Neuronal stem cell (in vitro differentiated cells): ENCODE data around the gene PCSK2.

ENCODE experiments used
- DNase-seq: peaks from one replicate; pipeline ENCODE4 v3.0.0-alpha.2; 2013; ENCODE audit warnings: low spot score
- H2AFZ ChIP-seq: one replicate; pipeline ENCODE4 v1.6.1; 2013; ENCODE audit warnings: mild to moderate bottlenecking, low read length, inconsistent platforms
- H2AK5ac ChIP-seq: 2 replicates; pipeline ENCODE4 v1.6.1; 2013; ENCODE audit warnings: low read depth, mild to moderate bottlenecking, inconsistent platforms, low read length, moderate library complexity, mixed read lengths
- H2BK120ac ChIP-seq: 2 replicates; pipeline ENCODE4 v1.6.1; 2013; ENCODE audit warnings: low read depth, mild to moderate bottlenecking, inconsistent platforms, low read length, moderate library complexity, mixed read lengths
- H2BK12ac ChIP-seq: one replicate; pipeline ENCODE4 v1.6.1; 2013; ENCODE audit warnings: low read length, inconsistent platforms
- H2BK15ac ChIP-seq: 2 replicates; pipeline ENCODE4 v1.6.1; 2013; ENCODE audit warnings: mild to moderate bottlenecking, low read length, inconsistent platforms, mixed read lengths
- H2BK5ac ChIP-seq: one replicate; pipeline ENCODE4 v1.6.1; 2013; ENCODE audit warnings: inconsistent platforms, mild to moderate bottlenecking, low read length, moderate library complexity
- H3K14ac ChIP-seq: one replicate; pipeline ENCODE4 v1.6.1; 2013; ENCODE audit warnings: low read length, inconsistent platforms
- H3K18ac ChIP-seq: 2 replicates; pipeline ENCODE4 v1.6.1; 2013; ENCODE audit warnings: low read length, inconsistent platforms
- H3K23ac ChIP-seq: 2 replicates; pipeline ENCODE4 v1.6.1; 2013; ENCODE audit warnings: low read depth, mild to moderate bottlenecking, mixed read lengths, low read length, inconsistent platforms; ENCODE audit not compliant: poor library complexity
- H3K27ac ChIP-seq: replicated peaks from 3 replicates; pipeline ENCODE4 v1.5.1; 2013; ENCODE audit warnings: low read length, inconsistent platforms
- H3K27me3 ChIP-seq, 3 experiments: 2 replicates each; pipeline ENCODE4 v1.6.1; 2013; ENCODE audit warnings: low read length in 3 of 3, mild to moderate bottlenecking in 2 of 3, inconsistent platforms in 1 of 3, low read depth in 1 of 3, mixed read lengths in 1 of 3, moderate library complexity in 1 of 3; ENCODE audit not compliant: control insufficient read depth in 3 of 3, insufficient read depth in 3 of 3
- H3K36me3 ChIP-seq, 2 donors: replicated peaks in 1 of 2; 2 replicates each; pipeline ENCODE4 v1.6.1; 2013; ENCODE audit warnings: low read length in 2 of 2; ENCODE audit not compliant: control insufficient read depth in 2 of 2, insufficient read depth in 2 of 2
- H3K4ac ChIP-seq: 2 replicates; pipeline ENCODE4 v1.6.1; 2013; ENCODE audit warnings: inconsistent platforms, mild to moderate bottlenecking, low read length, moderate library complexity
- H3K4me1 ChIP-seq, 2 donors: 1 replicate in 1 of 2; 2 replicates in 1 of 2; pipeline ENCODE4 v1.6.1; 2013; ENCODE audit warnings: low read length in 2 of 2, low read depth in 1 of 2; ENCODE audit not compliant: control insufficient read depth in 2 of 2, insufficient read depth in 1 of 2
- H3K4me2 ChIP-seq: one replicate; pipeline ENCODE4 v1.6.1; 2013; ENCODE audit warnings: mild to moderate bottlenecking, low read length, inconsistent platforms; ENCODE audit not compliant: insufficient read depth, poor library complexity, severe bottlenecking
- H3K4me3 ChIP-seq, 2 donors: 2 replicates each; pipeline ENCODE4 v1.5.1; 2013; ENCODE audit warnings: low read length in 2 of 2, mild to moderate bottlenecking in 2 of 2, inconsistent platforms in 1 of 2, moderate library complexity in 1 of 2
- H3K79me1 ChIP-seq: one replicate; pipeline ENCODE4 v1.6.1; 2013; ENCODE audit warnings: low read depth, mild to moderate bottlenecking, inconsistent platforms, low read length, moderate library complexity
- H3K9ac ChIP-seq: one replicate; pipeline ENCODE4 v1.6.1; 2013; ENCODE audit warnings: mild to moderate bottlenecking, low read depth, low read length, inconsistent platforms; ENCODE audit not compliant: poor library complexity
- H3K9me3 ChIP-seq, 2 donors: replicated peaks in 1 of 2; 2 replicates each; pipeline versions ENCODE3 to v1.6.1; 2013; ENCODE audit warnings: low read length in 2 of 2, mild to moderate bottlenecking in 2 of 2, inconsistent platforms in 1 of 2, low read depth in 1 of 2, mixed read lengths in 1 of 2, moderate library complexity in 1 of 2; ENCODE audit not compliant: control insufficient read depth in 2 of 2, insufficient read depth in 1 of 2
- H4K8ac ChIP-seq: one replicate; pipeline ENCODE4 v1.6.1; 2013; ENCODE audit warnings: low read depth, mild to moderate bottlenecking, inconsistent platforms, low read length, moderate library complexity
- H4K91ac ChIP-seq: one replicate; pipeline ENCODE4 v1.6.1; 2013; ENCODE audit warnings: low read length, low read depth, mild to moderate bottlenecking, inconsistent platforms; ENCODE audit not compliant: poor library complexity
- WGBS, 2 donors: extraction: QIAGEN DNeasy Blood & Tissue Kit; methylation state at CpG; one replicate each; pipeline ENCODE4 v1.1.7; 2013; ENCODE audit warnings: missing lambda C conversion rate in 2 of 2, mixed read lengths in 1 of 2; ENCODE audit not compliant: insufficient read length in 2 of 2, insufficient replicate concordance in 1 of 2; ENCODE audit errors: extremely low coverage in 2 of 2; 5-methylcytosine and 5-hydroxymethylcytosine counted together

PCSK2 gene

GRCh38 chr20:17406051-17406590, 179.3 kb downstream of the PCSK2 start:
- Histone ChIP-seq H3K79me1 (no peaks in the 10 kb centered on the region), H2AK5ac (no peak overlapping the region), H3K9ac (no peak overlapping the region), H2BK120ac (no peak overlapping the region), H3K4me1 (no peaks in the 10 kb centered on the region), H2BK5ac (no peak overlapping the region), H3K18ac (no peak overlapping the region), H3K23ac (no peak overlapping the region), H3K14ac (no peak overlapping the region), H2BK12ac (no peak overlapping the region), H3K27me3 (no peaks in the 10 kb centered on the region), H4K91ac (no peak overlapping the region), H3K27ac (no peak overlapping the region), H2BK15ac (no peak overlapping the region), H3K4me3 (no peak overlapping the region), H2AFZ (no peak overlapping the region), H3K9me3 (no peaks in the 10 kb centered on the region), H3K4ac (no peak overlapping the region), H3K4me2 (no peak overlapping the region), H4K8ac (no peak overlapping the region), H3K36me3 (no peaks in the 10 kb centered on the region)
- no peak for DNase-seq
- no CpG with 5 or more reads among the region's 3 CpGs for WGBS, 2 donors

DNA sequence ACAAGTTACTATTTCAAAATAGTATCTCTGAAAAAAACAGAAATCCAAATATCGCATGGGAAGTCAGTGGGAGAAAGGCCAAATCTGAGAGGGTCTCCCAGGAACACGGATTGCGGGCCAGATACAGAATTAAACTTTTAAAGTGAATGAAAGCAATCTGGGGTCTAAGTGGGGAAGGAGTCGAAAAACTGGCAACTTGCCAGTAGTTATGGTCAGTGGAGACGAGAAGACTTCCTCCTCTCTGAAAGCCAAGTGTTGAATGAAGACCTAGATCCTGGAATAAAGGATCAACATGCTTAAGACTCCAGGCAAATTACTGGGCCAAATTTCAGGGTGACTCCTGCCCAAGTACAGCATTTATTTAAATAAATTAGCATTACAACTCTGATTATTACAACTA, 180.7 kb downstream of the PCSK2 start:
- no CpG with 5 or more reads among the region's 5 CpGs for WGBS, 2 donors
- no peak overlapping the region for H2BK15ac ChIP-seq
- H3K4ac ChIP-seq: no peak overlapping the region
- no peak overlapping the region for H2BK5ac ChIP-seq
- no peak for DNase-seq
- no peaks in the 10 kb centered on the region for H3K4me1 ChIP-seq
- H4K91ac ChIP-seq: no peak overlapping the region
- no peak overlapping the region for H4K8ac ChIP-seq
- H2AFZ ChIP-seq: no peak overlapping the region
- H3K27me3 ChIP-seq: no peaks in the 10 kb centered on the region
- H2AK5ac ChIP-seq: no peak overlapping the region
- H3K27ac ChIP-seq: no peak overlapping the region
- H2BK120ac ChIP-seq: no peak overlapping the region
- H3K4me3 ChIP-seq: no peak overlapping the region
- no peak overlapping the region for H3K14ac ChIP-seq
- H3K18ac ChIP-seq: no peak overlapping the region
- no peaks in the 10 kb centered on the region for H3K36me3 ChIP-seq
- H3K23ac ChIP-seq: no peak overlapping the region
- no peak overlapping the region for H2BK12ac ChIP-seq
- H3K9ac ChIP-seq: no peak overlapping the region
- no peak overlapping the region for H3K4me2 ChIP-seq
- no peaks in the 10 kb centered on the region for H3K9me3 ChIP-seq
- H3K79me1 ChIP-seq: no peaks in the 10 kb centered on the region

- WGBS, 2 donors: no CpG with 5 or more reads among the region's 3 CpGs
- no peak overlapping the region for H2AFZ ChIP-seq
- no peak overlapping the region for H2BK12ac ChIP-seq
Observed at GRCh38 chr20:17417225-17417624, 190.4 kb downstream of the PCSK2 start.

GRCh38 chr20:17418737-17419136, 191.9 kb downstream of the PCSK2 start:
- Histone ChIP-seq H3K23ac (no peak overlapping the region), H3K4me2 (no peak overlapping the region), H3K9me3 (peaks cover 0 to 2% of the 10 kb centered on the region in 2 donors), H2AFZ (no peak overlapping the region), H2AK5ac (no peak overlapping the region), H3K27ac (no peak overlapping the region), H3K9ac (no peak overlapping the region), H2BK12ac (no peak overlapping the region), H2BK5ac (no peak overlapping the region), H4K91ac (no peak overlapping the region), H2BK120ac (no peak overlapping the region), H3K4me3 (no peak overlapping the region), H3K18ac (no peak overlapping the region), H2BK15ac (no peak overlapping the region), H3K14ac (no peak overlapping the region), H3K27me3 (no peaks in the 10 kb centered on the region), H3K79me1 (no peaks in the 10 kb centered on the region), H4K8ac (no peak overlapping the region), H3K36me3 (no peaks in the 10 kb centered on the region), H3K4ac (no peak overlapping the region), H3K4me1 (no peaks in the 10 kb centered on the region)
- no peak for DNase-seq
- WGBS, 2 donors: no CpG with 5 or more reads among the region's 4 CpGs

More at GRCh38 chr20:17417225-17417624, 190.4 kb downstream of the PCSK2 start:
- Histone ChIP-seq H3K36me3 (no peaks in the 10 kb centered on the region), H3K27me3 (no peaks in the 10 kb centered on the region), H3K4me1 (no peaks in the 10 kb centered on the region), H2BK5ac (no peak overlapping the region), H3K18ac (no peak overlapping the region), H3K27ac (no peak overlapping the region), H2AK5ac (no peak overlapping the region), H2BK120ac (no peak overlapping the region), H4K91ac (no peak overlapping the region), H3K79me1 (no peaks in the 10 kb centered on the region), H3K23ac (no peak overlapping the region), H3K14ac (no peak overlapping the region), H3K4ac (no peak overlapping the region), H4K8ac (no peak overlapping the region), H2BK15ac (no peak overlapping the region), H3K4me2 (no peak overlapping the region), H3K9me3 (peaks cover 0 to 2% of the 10 kb centered on the region in 2 donors), H3K4me3 (no peak overlapping the region), H3K9ac (no peak overlapping the region)
- no peak for DNase-seq
